AG04450 (cell line): ENCODE measurements around the gene CHRND. TPM values are rescaled to one million over a fixed set of nuclear protein-coding genes. Genes with fewer than 3 reads are reported as not detected.

Experiments
- CTCF ChIA-PET: fragments of 300-600, 350-600 bp; formaldehyde crosslinking; extraction: SDS; loops from one replicate; lab custom pipeline; 2022; ENCODE audit warnings: antibody characterized with exemption, inconsistent platforms; lab: Charles Lee
- POLR2A ChIA-PET: fragments of 350-600 bp; formaldehyde crosslinking; extraction: SDS; loops from one replicate; lab custom pipeline; 2021; ENCODE audit warnings: antibody characterized with exemption, inconsistent platforms; lab: Yijun Ruan, JAX
- DNase-seq: peaks from one replicate; pipeline ENCODE4 v3.0.0-alpha.2; 2011; ENCODE audit warnings: low read depth, low spot score
- H3K27ac ChIP-seq: one replicate; pipeline ENCODE4 v1.5.1; 2012; ENCODE audit warnings: low read depth, low read length, control low read depth
- H3K27me3 ChIP-seq: one replicate; pipeline ENCODE4 v1.6.0; 2012; ENCODE audit warnings: low read length; ENCODE audit not compliant: control insufficient read depth, insufficient read depth
- H3K4me3 ChIP-seq: 2 replicates; pipeline ENCODE4 v1.5.1; 2011; ENCODE audit warnings: mild to moderate bottlenecking, low read depth, low read length, control low read depth
- H3K9me3 ChIP-seq: 2 replicates; pipeline ENCODE4 v1.5.1; 2012; ENCODE audit warnings: low read length; ENCODE audit not compliant: control insufficient read depth, insufficient read depth
- polyA plus RNA-seq: library from polyadenylated mRNA; depleted of rRNA; stranded (reverse); fragments of >200 nt; gene quantifications from 2 replicates; pipeline ENCODE4 v1.2.3, GENCODE V29; 2011
- TF ChIP-seq, protein P1 (sequence below): IDR thresholded peaks from 2 replicates; pipeline ENCODE4 v1.5.1; 2011; ENCODE audit warnings: low read depth, low read length, control low read depth, inconsistent platforms

Gene CHRND
- polyA plus RNA-seq, 1 experiment: not detected

DNA sequence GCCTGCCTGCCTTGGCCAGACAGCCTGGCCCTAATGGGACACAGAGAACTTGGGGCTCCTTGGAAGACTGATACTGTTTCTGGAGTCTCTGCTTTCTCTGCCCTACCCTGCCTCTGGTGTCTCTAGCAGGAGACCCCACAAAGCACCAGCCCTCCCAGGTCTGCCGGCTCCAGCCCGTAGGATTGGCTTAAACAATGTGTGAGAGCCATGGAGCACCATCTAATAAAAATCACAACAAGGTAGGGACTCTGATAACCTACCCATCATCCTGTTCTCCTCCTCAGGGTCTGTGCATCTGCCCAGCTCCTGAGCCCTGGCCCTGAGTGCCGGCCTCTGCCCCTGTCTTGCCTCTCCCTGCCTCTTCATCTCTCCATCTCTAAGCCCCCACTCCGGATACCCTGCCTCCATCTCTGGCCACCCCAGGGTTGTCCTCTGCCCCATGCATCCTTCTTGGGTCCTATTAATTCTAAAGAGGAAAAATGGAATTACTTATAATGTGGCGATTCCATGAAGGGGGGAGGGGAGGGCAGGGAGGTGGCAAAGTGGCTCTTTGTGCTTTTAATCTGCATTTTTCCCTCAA, 37.1 kb upstream of the CHRND start:
- peaks cover 47% of the 10 kb centered on the region for H3K27me3 ChIP-seq
- ChIA-PET CTCF (no interaction called here), POLR2A (no interaction called here)
- no peak overlapping the region for H3K4me3 ChIP-seq
- TF ChIP-seq, protein P1, sequence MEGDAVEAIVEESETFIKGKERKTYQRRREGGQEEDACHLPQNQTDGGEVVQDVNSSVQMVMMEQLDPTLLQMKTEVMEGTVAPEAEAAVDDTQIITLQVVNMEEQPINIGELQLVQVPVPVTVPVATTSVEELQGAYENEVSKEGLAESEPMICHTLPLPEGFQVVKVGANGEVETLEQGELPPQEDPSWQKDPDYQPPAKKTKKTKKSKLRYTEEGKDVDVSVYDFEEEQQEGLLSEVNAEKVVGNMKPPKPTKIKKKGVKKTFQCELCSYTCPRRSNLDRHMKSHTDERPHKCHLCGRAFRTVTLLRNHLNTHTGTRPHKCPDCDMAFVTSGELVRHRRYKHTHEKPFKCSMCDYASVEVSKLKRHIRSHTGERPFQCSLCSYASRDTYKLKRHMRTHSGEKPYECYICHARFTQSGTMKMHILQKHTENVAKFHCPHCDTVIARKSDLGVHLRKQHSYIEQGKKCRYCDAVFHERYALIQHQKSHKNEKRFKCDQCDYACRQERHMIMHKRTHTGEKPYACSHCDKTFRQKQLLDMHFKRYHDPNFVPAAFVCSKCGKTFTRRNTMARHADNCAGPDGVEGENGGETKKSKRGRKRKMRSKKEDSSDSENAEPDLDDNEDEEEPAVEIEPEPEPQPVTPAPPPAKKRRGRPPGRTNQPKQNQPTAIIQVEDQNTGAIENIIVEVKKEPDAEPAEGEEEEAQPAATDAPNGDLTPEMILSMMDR: no peak
- no peak overlapping the region for H3K27ac ChIP-seq
- H3K9me3 ChIP-seq: no peaks in the 10 kb centered on the region; the same call in 1 of the 2 replicates
- DNase-seq: no peak

DNA sequence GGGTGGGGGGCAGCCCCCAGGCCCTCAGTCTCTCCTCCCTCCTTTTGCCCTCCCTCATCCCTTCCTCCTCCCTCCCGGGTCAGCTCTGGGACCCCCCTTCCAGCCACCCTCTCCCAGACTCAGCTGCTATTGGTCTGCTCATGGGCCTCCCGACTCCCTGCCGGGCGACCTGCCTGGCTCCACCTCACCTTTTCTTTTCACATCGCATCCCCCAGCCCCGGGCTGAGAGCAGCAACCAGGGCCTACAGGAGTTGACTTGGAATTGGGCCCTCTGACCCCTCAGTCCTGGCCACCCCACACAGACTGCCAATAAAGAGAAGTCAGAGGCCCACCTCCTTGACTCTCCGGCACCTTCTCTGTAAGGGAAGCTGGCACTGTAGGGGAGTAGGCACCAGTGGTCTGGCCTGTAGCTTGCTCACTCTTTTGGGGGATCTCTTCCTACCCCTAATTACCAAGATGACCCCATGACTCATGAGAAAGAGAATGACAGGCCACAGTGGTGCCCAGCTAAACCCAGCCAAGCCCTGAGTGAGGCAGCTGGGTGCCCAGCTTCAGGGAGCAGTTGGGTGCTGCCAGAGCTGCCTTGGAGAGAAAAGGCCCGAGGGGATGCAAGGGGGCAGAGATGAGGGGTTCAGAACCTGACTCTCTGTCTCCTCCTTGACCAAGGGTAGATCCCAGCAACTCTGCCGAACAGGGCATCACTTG, 36.3 kb upstream of the CHRND start:
- Histone ChIP-seq H3K27ac (no peak overlapping the region), H3K9me3 (no peaks in the 10 kb centered on the region; the same call in 1 of the 2 replicates), H3K27me3 (peaks cover 48% of the 10 kb centered on the region), H3K4me3 (no peak overlapping the region)
- no peak for DNase-seq
- ChIA-PET POLR2A (no interaction called here), CTCF (no interaction called here)
- TF ChIP-seq, protein P1: no peak

DNA sequence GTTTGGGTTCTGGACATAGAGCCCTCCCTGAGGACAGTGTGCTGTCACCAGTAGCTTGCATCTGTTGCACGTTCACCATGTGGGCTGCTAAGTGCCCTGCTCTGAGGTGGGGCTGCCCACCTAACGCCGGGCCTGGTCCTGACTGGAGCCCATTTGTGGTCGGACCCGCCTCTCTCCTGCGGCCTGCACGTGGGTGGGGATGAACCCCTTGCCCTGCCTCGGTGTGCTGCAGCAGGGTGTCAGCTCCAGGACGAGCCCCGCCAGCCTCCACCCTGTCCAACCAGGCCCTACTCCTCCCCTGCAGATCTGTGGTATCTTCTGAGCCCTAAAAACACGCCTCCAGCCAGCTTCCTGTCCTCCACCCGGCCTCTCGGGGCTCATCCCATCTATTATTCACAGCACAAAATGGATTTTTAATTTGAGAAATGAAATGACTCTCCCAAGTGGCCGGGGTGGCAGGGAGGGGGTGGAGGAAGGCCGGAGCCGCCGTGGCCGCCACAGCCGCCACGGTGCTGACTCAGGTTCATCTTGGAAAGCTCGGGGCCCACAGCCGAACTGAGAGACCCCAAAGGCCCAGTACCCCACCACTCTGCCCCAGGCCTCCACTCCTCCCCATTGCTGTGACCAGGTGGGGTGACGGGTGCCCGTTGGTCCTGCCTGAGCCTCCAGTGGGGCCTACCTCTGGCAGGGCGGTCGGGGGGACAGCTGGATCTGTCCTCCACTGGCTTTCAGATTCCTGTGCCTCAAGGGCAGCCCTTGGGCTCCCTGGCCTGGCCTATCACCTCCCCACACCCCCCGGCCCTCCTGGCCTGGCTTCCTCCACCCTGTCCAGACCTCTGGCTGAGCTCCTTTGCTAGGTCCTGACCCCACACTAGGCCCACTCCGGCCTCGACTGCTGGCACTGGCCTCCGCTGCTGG, 35.5 kb upstream of the CHRND start:
- POLR2A ChIA-PET: no interaction called here

DNA sequence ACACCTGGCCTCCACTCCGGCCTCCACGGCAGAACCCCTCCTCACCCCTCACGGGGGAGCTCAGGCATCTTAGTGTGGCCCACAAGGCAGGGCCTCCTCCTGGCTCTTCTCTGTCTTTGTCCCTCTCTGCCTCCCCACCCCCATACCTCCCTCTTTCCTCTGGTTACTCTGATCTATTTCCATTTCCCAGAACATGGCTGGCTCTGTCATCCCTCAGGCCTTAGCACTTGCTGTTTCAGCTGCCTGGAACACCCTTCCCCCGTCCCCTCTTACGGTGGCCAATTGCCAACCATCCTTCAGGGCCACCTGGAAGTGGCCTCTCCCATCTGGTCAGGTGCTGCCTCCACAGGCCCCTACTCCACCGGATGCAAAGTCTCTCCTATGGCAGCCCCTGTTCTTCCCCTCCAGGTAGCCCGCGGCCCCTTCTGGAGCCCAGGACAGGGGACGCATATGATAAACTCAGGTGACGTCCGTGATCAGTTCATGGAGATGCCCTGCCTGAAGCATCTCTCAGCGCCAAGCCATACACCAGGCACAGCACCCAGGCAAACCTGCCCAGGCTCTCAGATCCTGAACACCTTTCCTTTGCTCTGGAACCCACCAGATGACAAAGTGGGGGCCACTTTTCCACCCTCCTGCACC, 34.7 kb upstream of the CHRND start:
- H3K27me3 ChIP-seq: peaks cover 39% of the 10 kb centered on the region
- CTCF ChIA-PET: no interaction called here
- H3K4me3 ChIP-seq: no peak overlapping the region

More for the DNA sequence above, 35.5 kb upstream of the CHRND start:
- H3K27me3 ChIP-seq: peaks cover 40% of the 10 kb centered on the region
- DNase-seq: no peak
- CTCF ChIA-PET: no interaction called here
- TF ChIP-seq, protein P1: no peak
- no peak overlapping the region for H3K4me3 ChIP-seq
- H3K9me3 ChIP-seq: no peaks in the 10 kb centered on the region; the same call in 1 of the 2 replicates
- no peak overlapping the region for H3K27ac ChIP-seq

More for the DNA sequence above, 34.7 kb upstream of the CHRND start:
- H3K9me3 ChIP-seq: no peaks in the 10 kb centered on the region; the same call in 1 of the 2 replicates
- TF ChIP-seq, protein P1: no peak
- no peak for DNase-seq
- POLR2A ChIA-PET: no interaction called here
- no peak overlapping the region for H3K27ac ChIP-seq
